NCI-H1694 treated with DMSO at 0.1 percent for 48 hours (cell line): ENCODE results near the gene RASAL3.

ENCODE experiments used
- DNase-seq: peaks from one replicate; lab custom pipeline; 2025; lab: John Stamatoyannopoulos, UW

The RASAL3 gene

GRCh38 chr19:15432629-15433518, 31.5 kb downstream of the RASAL3 start:
- DNase-seq, result peak; percentile 51

- no peak for DNase-seq
These were observed 32.3 kb downstream of the RASAL3 start for GRCh38 chr19:15432018-15432494.

- DNase-seq, result no peak
These were observed 32.8 kb downstream of the RASAL3 start for GRCh38 chr19:15431396-15432017.

- no peak for DNase-seq
These were observed 33.7 kb downstream of the RASAL3 start for GRCh38 chr19:15430526-15431120.

- DNase-seq, result no peak
These were observed 34.4 kb downstream of the RASAL3 start for GRCh38 chr19:15429825-15430467.

GRCh38 chr19:15428956-15429824, 35.2 kb downstream of the RASAL3 start:
- no peak for DNase-seq

GRCh38 chr19:15427991-15428471, 36.3 kb downstream of the RASAL3 start:
- DNase-seq, result no peak

GRCh38 chr19:15427350-15427700, 37.0 kb downstream of the RASAL3 start:
- DNase-seq, result no peak

GRCh38 chr19:15426485-15427349, 37.6 kb downstream of the RASAL3 start:
- DNase-seq, result no peak

GRCh38 chr19:15425321-15425950, 38.9 kb downstream of the RASAL3 start:
- DNase-seq, result no peak

- DNase-seq, result no peak
These were observed 39.6 kb downstream of the RASAL3 start for GRCh38 chr19:15424692-15425272.

GRCh38 chr19:15424121-15424520, 40.2 kb downstream of the RASAL3 start:
- DNase-seq, result no peak

- DNase-seq, result no peak
These were observed 41.2 kb downstream of the RASAL3 start for GRCh38 chr19:15423130-15423529.

GRCh38 chr19:15422296-15423075, 41.9 kb downstream of the RASAL3 start:
- no peak for DNase-seq

- peak; percentile 50 for DNase-seq
These were observed 42.6 kb downstream of the RASAL3 start for GRCh38 chr19:15421721-15422260.

- no peak for DNase-seq
These were observed 43.1 kb downstream of the RASAL3 start for GRCh38 chr19:15421136-15421695.

GRCh38 chr19:15419413-15420025, 44.8 kb downstream of the RASAL3 start:
- DNase-seq, result peak; percentile 18
